GM12892 (cell line): Measurements from ENCODE around the gene TAOK1.

Source experiments
- POLR2A ChIP-seq: IDR thresholded peaks from 2 replicates; pipeline ENCODE4 v1.6.1; 2011; ENCODE audit warnings: low read depth, low read length, control low read depth
- POLR2AphosphoS5 ChIP-seq: IDR thresholded peaks from 2 replicates; pipeline ENCODE4 v1.6.1; 2011; ENCODE audit warnings: low read depth, low read length, control low read depth

- TF ChIP-seq POLR2A (no peak), POLR2AphosphoS5 (no peak)
Observed at GRCh38 chr17:29555840-29556239, 165.7 kb downstream of the TAOK1 start.
